Measurements from ENCODE around the gene TRPC6. TPM values are rescaled to one million over a fixed set of nuclear protein-coding genes. Genes with fewer than 3 reads are reported as not detected.
"Not testable (repeated sequence)": the region's sequence is repeated elsewhere in the genome, so short reads cannot be mapped to it uniquely, and the experiment has no call there.

TRPC6 gene
- total RNA-seq, 1 donor from 2014 or later, result not detected

DNA sequence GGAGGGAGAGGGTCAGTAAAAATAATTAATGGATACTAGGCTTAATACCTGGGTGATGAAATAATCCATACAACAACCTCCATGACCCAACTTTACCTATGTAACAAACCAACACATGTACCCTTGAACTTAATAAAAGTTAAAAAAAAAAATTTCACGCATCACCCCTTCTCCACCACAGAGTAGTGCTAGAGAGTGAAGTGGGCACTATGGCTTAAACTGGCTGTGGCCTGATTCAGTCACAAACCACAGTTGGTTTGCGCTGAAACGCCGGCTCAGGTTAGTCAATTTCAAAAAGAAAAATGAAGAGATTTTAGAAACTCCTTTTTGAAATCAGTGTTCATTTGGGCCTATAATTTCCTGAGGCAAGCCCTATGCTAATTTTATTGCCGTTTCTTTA lies 144.3 kb downstream of the TRPC6 start:
- ATAC-seq (ENCODE audit: low read depth) (no peak), DNase-seq (no peak)
- POLR2A ChIA-PET, result no interaction called here
- no peak overlapping the region for H3K27ac Mint-ChIP-seq
- no peaks in the 10 kb centered on the region for H3K4me1 Mint-ChIP-seq
- no peak overlapping the region for H3K4me3 Mint-ChIP-seq
- H3K9me3 Mint-ChIP-seq, result peaks cover 3% of the 10 kb centered on the region
- CTCF ChIA-PET, result no interaction called here
- no peaks in the 10 kb centered on the region for H3K27me3 Mint-ChIP-seq
- TF ChIP-seq, protein P1, sequence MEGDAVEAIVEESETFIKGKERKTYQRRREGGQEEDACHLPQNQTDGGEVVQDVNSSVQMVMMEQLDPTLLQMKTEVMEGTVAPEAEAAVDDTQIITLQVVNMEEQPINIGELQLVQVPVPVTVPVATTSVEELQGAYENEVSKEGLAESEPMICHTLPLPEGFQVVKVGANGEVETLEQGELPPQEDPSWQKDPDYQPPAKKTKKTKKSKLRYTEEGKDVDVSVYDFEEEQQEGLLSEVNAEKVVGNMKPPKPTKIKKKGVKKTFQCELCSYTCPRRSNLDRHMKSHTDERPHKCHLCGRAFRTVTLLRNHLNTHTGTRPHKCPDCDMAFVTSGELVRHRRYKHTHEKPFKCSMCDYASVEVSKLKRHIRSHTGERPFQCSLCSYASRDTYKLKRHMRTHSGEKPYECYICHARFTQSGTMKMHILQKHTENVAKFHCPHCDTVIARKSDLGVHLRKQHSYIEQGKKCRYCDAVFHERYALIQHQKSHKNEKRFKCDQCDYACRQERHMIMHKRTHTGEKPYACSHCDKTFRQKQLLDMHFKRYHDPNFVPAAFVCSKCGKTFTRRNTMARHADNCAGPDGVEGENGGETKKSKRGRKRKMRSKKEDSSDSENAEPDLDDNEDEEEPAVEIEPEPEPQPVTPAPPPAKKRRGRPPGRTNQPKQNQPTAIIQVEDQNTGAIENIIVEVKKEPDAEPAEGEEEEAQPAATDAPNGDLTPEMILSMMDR (IDR thresholded peaks at IDR 0.05), result no peak
- H3K36me3 Mint-ChIP-seq (ENCODE audit: low read depth), result no peaks in the 10 kb centered on the region
- intact Hi-C loops (cut with micrococcal nuclease), result no loop called here

DNA sequence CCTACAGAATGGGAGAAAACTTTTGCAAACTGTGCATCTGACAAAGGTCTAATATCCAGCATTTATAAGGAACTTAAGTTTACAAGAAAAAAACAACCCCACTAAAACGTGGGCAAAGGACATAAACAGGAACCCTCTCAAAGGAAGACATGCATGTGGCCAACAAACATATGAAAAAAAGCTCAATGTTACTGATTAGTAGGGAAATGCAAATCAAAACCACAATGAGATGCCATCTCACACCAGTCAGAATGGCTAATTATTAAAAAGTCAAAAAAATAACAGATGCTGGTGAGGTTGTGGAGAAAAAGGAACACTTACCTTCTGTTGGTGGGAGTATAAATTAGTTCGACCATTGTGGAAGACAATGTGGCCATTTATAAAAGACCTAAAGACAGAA lies 145.1 kb downstream of the TRPC6 start:
- H3K27me3 Mint-ChIP-seq; CTCF ChIA-PET; H3K27ac Mint-ChIP-seq; intact Hi-C loops (cut with micrococcal nuclease); ATAC-seq (ENCODE audit: low read depth); H3K9me3 Mint-ChIP-seq; POLR2A ChIA-PET; H3K4me3 Mint-ChIP-seq; H3K4me1 Mint-ChIP-seq; H3K36me3 Mint-ChIP-seq (ENCODE audit: low read depth); DNase-seq: not testable (repeated sequence)

DNA sequence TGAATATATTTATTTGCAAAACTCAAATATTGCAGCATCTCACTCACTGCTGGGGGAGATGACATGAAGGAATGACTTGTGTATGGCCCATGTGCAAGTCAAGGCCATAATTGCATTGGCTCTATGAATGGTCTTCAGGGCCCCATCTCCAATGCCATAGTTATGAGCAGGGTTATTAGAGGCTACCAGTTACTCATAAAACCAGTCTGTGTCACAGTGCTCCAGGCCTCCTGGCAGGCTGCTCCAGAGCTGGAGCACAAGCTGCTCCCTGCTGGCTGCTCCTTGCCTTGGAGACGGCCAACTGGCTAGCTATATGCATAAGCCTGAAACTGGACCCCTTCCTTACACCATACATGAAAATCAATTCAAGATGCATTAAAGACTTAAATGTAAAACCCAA lies 145.7 kb downstream of the TRPC6 start:
- ChIA-PET CTCF (no interaction called here), POLR2A (no interaction called here)
- no peak overlapping the region for H3K4me3 Mint-ChIP-seq
- peaks cover 2% of the 10 kb centered on the region for H3K27me3 Mint-ChIP-seq
- ATAC-seq (ENCODE audit: low read depth) (no peak), DNase-seq (no peak)
- H3K36me3 Mint-ChIP-seq (ENCODE audit: low read depth), result no peaks in the 10 kb centered on the region
- intact Hi-C loops (cut with micrococcal nuclease), result no loop called here
- H3K4me1 Mint-ChIP-seq, result no peaks in the 10 kb centered on the region
- peaks cover 3% of the 10 kb centered on the region for H3K9me3 Mint-ChIP-seq
- no peak overlapping the region for H3K27ac Mint-ChIP-seq
- TF ChIP-seq, protein P1 (IDR thresholded peaks at IDR 0.05), result no peak

DNA sequence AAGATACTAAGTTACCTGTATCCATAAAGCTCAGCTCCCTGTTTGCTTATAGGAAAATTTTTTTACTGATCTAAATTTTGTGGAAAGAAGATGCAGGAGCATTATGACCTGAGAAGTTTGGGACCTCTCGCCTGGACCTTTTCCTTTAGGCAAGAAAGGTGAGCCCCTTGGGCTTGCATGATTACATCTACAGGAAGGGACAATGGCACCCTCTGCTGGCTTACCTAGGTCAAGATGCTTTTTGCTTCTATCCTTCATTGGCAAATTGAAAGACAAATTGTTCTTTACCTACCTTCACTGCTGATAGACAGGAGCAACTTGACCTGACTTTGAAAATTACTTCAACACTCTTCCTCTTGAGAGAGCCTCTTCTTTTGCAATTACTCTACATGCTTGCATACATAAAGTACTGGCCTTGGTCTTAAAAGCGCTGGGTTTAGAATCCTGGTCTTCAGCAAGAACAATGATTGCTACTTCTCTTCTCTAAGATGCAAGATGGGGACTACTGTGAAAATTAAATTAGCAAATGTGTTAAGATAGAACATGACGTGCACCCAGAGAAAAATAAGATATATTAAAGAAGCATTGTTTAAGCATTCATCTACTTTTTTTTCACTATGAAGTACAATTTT lies 147.2 kb downstream of the TRPC6 start:
- CTCF ChIA-PET, result no interaction called here
- Mint-ChIP-seq H3K27ac (no peak overlapping the region), H3K4me1 (no peaks in the 10 kb centered on the region), H3K36me3 (ENCODE audit: low read depth) (no peaks in the 10 kb centered on the region), H3K27me3 (peaks cover 2% of the 10 kb centered on the region), H3K9me3 (peaks cover 3% of the 10 kb centered on the region), H3K4me3 (no peak overlapping the region)
- POLR2A ChIA-PET, result no interaction called here
- TF ChIP-seq, protein P1 (IDR thresholded peaks at IDR 0.05), result no peak
- DNase-seq (no peak), ATAC-seq (ENCODE audit: low read depth) (no peak)
- intact Hi-C loops (cut with micrococcal nuclease), result loop anchor here (2.0 kb wide), 2 partner anchors 456 to 860 kb away; no protein-coding TSS in a partner anchor

DNA sequence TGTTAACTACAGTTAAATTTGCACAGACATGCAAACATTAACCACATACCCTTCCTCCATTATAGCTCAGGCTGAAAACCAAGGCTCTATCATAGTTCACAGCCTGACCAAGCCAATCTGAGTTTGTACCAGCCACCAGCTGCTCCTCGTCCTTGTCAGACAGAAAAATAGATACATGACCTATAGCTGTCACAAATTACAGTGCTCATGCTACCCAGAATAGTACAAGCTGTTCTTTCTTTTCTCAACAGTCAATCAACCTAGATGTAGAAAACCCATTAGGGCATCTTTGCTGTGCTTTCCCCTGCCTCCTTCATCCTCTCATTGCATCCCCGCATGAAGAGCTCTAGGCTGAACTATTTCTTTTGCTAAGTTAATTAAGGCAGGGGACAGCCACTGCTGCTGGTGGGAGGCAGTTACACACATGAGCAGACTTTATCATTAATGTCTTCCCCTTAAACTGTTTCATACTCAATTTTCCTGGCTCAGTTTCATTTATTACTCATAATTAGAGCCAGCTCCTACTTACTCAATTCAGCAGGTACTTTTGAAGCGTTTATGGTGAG lies 148.3 kb downstream of the TRPC6 start:
- ChIA-PET CTCF (no interaction called here), POLR2A (no interaction called here)
- Mint-ChIP-seq H3K4me1 (no peaks in the 10 kb centered on the region), H3K27me3 (peaks cover 2% of the 10 kb centered on the region), H3K9me3 (peaks cover 3% of the 10 kb centered on the region), H3K4me3 (no peak overlapping the region), H3K27ac (no peak overlapping the region), H3K36me3 (ENCODE audit: low read depth) (no peaks in the 10 kb centered on the region)
- intact Hi-C loops (cut with micrococcal nuclease), result no loop called here
- DNase-seq, result no peak
- ATAC-seq (ENCODE audit: low read depth), result no peak
- TF ChIP-seq, protein P1 (IDR thresholded peaks at IDR 0.05), result no peak

All from activated B cell treated with CpG ODN at 0.5 μM for 24 hours (primary cell).